K562 (cell line): Measurements from ENCODE around the gene SPIN3. TPM values are rescaled to one million over a fixed set of nuclear protein-coding genes. Genes with fewer than 3 reads are reported as not detected.

Experiments
- ATAC-seq: fragments of 200-7000 bp; cut with Tn5 transposase; 3 replicates; pipeline ENCODE4 v1.9.1; 2020; ENCODE audit warnings: moderate library complexity
- BruUV-seq: library from RNA; stranded (reverse); fragments of 400-500 nt; replicated peaks from 2 replicates; lab custom pipeline; 2021; lab: Mats Ljungman, UMichigan
- CTCF ChIA-PET: fragments of 300-600 bp; formaldehyde crosslinking; extraction: SDS; loops from one replicate; lab custom pipeline; 2021; ENCODE audit warnings: low intra/inter-chr PET ratio; lab: Yijun Ruan, JAX
- POLR2A ChIA-PET: fragments of 300-600, 350-650 bp; sonication (Branson Sonifier 250); formaldehyde crosslinking; extraction: SDS; loops from one replicate; lab custom pipeline; 2021; ENCODE audit warnings: antibody characterized with exemption, inconsistent platforms; lab: Yijun Ruan, JAX
- DNase-seq, 4 experiments: peaks; one replicate each; pipeline versions ENCODE4 v3.0.0 to v3.0.0-alpha.2; 2011 to 2018; ENCODE audit warnings: low spot score in 3 of 4, mixed read lengths in 3 of 4; ENCODE audit errors: extremely low read depth in 1 of 4
- FAIRE-seq: peaks from 2 replicates; lab custom pipeline; 2011; peaks lifted over from hg19 to GRCh38; lab: Jason Lieb, UNC
- H2AFZ ChIP-seq: 2 replicates; pipeline ENCODE4 v1.6.0; 2011; ENCODE audit warnings: low read depth, low read length, control low read depth, inconsistent platforms
- H3K27ac ChIP-seq: fragments of 200-600 bp; 3 replicates; pipeline ENCODE4 v1.8.0; 2011; ENCODE audit warnings: low read depth, mild to moderate bottlenecking, control low read depth, inconsistent platforms, low read length, moderate library complexity, mixed read lengths; ENCODE audit errors: extremely low read depth
- H3K27me3 ChIP-seq, 2 experiments: fragments of 300-600 bp in 1 of 2; 2 replicates in 1 of 2; 3 replicates in 1 of 2; pipeline versions ENCODE4 v1.6.0 to v1.8.0; 2011; ENCODE audit warnings: inconsistent platforms in 2 of 2, low read length in 2 of 2, mild to moderate bottlenecking in 1 of 2, mixed read lengths in 1 of 2, moderate library complexity in 1 of 2; ENCODE audit not compliant: control insufficient read depth in 2 of 2, insufficient read depth in 2 of 2
- H3K36me3 ChIP-seq: fragments of 300-600 bp; 3 replicates; pipeline ENCODE4 v1.8.0; 2011; ENCODE audit warnings: mild to moderate bottlenecking, low read length, inconsistent platforms; ENCODE audit not compliant: control insufficient read depth, insufficient read depth
- H3K4me1 ChIP-seq, 2 experiments: fragments of 200-600 bp in 1 of 2; replicated peaks in 1 of 2; 2 replicates in 1 of 2; 3 replicates in 1 of 2; pipeline versions ENCODE4 v1.5.1 to v1.8.0; 2011; ENCODE audit warnings: inconsistent platforms in 2 of 2, low read length in 2 of 2, mild to moderate bottlenecking in 1 of 2, mixed read lengths in 1 of 2, moderate library complexity in 1 of 2; ENCODE audit not compliant: control insufficient read depth in 2 of 2, insufficient read depth in 2 of 2
- H3K4me2 ChIP-seq: 2 replicates; pipeline ENCODE4 v1.6.1; 2011; ENCODE audit warnings: low read length, control low read depth, inconsistent platforms, mixed read lengths; ENCODE audit not compliant: insufficient read depth
- H3K4me3 ChIP-seq: fragments of 200-600 bp; sonication (generic), shearing (Covaris generic); 2 replicates; pipeline ENCODE4 v1.5.1; 2016; ENCODE audit warnings: control low read depth, inconsistent platforms
- H3K79me2 ChIP-seq: fragments of 200-600 bp; 3 replicates; pipeline ENCODE4 v1.8.0; 2011; ENCODE audit warnings: low read length, inconsistent platforms; ENCODE audit not compliant: control insufficient read depth, insufficient read depth
- H3K9ac ChIP-seq, 2 experiments: 2 replicates each; pipeline versions ENCODE4 v1.6.0 to v1.6.1; 2011; ENCODE audit warnings: low read depth in 2 of 2, low read length in 2 of 2, control low read depth in 1 of 2, inconsistent platforms in 1 of 2, mild to moderate bottlenecking in 1 of 2, mixed read lengths in 1 of 2; ENCODE audit not compliant: insufficient read depth in 1 of 2
- H3K9me1 ChIP-seq: one replicate; pipeline ENCODE4 v1.6.0; 2011; ENCODE audit warnings: inconsistent platforms, mild to moderate bottlenecking, low read length, moderate library complexity; ENCODE audit not compliant: control insufficient read depth, insufficient read depth
- H3K9me3 ChIP-seq: replicated peaks from 2 replicates; pipeline ENCODE4 v1.5.1; 2011; ENCODE audit warnings: low read depth, low read length, inconsistent platforms; ENCODE audit not compliant: control insufficient read depth, insufficient read depth
- H4K20me1 ChIP-seq: replicated peaks from 2 replicates; pipeline ENCODE4 v1.6.1; 2011; ENCODE audit warnings: low read length, inconsistent platforms, mixed read lengths; ENCODE audit not compliant: control insufficient read depth, insufficient read depth
- ATF3 ChIP-seq, 2 experiments: fragments of 450-650 bp in 1 of 2; sonication (generic) in 1 of 2; formaldehyde crosslinking in 1 of 2; IDR thresholded peaks in 1 of 2; conservative IDR thresholded peaks in 1 of 2; 2 replicates each; pipeline versions ENCODE4 v1.6.1 to v1.8.1; 2016 to 2023; ENCODE audit warnings: mild to moderate bottlenecking in 2 of 2, moderate library complexity in 2 of 2, inconsistent platforms in 1 of 2, missing genetic modification reagents in 1 of 2
- CTCFL ChIP-seq: IDR thresholded peaks from 2 replicates; pipeline ENCODE4 v1.6.1; 2011; ENCODE audit warnings: borderline replicate concordance, low read depth, mild to moderate bottlenecking, moderate library complexity, low read length; ENCODE audit not compliant: insufficient read depth, poor library complexity, severe bottlenecking
- ZC3H8 ChIP-seq: fragments of 450-650 bp; IDR thresholded peaks from 2 replicates; pipeline ENCODE4 v1.6.1; 2017
- ZNF551 ChIP-seq: fragments of 250-450 bp; sonication (Bioruptor Pico); IDR thresholded peaks from 2 replicates; pipeline ENCODE4 v1.5.0; 2021; ENCODE audit warnings: mild to moderate bottlenecking, moderate library complexity
- WGBS: fragments of 100-300 bp; shearing (Covaris generic); methylation state at CpG from one replicate; pipeline ENCODE4 v1.1.6; 2016; ENCODE audit warnings: low coverage, mixed read lengths; ENCODE audit not compliant: insufficient coverage; ENCODE audit errors: missing lambda C conversion rate; 5-methylcytosine and 5-hydroxymethylcytosine counted together
- in situ Hi-C: fragments of 300-500 bp; cut with MboI; formaldehyde crosslinking; loops from 4 replicates; pipeline ENCODE4 v1.15.0; 2018; ENCODE audit warnings: inconsistent platforms, mixed read lengths
- intact Hi-C: fragments of 100-400 bp; cut with micrococcal nuclease; formaldehyde crosslinking; loops from 2 replicates; pipeline ENCODE4 v1.14.2; 2022
- polyA plus RNA-seq, 8 experiments: library from polyadenylated mRNA; depleted of rRNA in 4 of 8; stranded (reverse) in 5 of 8; unstranded in 3 of 8; fragments of >200 nt; fragmentation: Nextera tagmentation in 2 of 8; fragmentation: Illumina TruSeq in 1 of 8; extraction: Ambion mirVana in 2 of 8; extraction: Trizol in 1 of 8; gene quantifications; 2 replicates each; pipeline versions ENCODE4 v1.2.1 to v1.2.3, GENCODE V29; 2011 to 2014; ENCODE audit warnings: inconsistent platforms in 1 of 8, missing spikeins in 1 of 8
- total RNA-seq, 7 experiments: library from RNA; depleted of rRNA in 6 of 7; stranded (reverse); fragments of >200 nt in 6 of 7; fragmentation: Illumina TruSeq in 2 of 7; extraction: Trizol in 2 of 7; gene quantifications; 2 replicates each; pipeline versions ENCODE4 v1.2.1 to v1.2.3, GENCODE V29; 2011 to 2021; ENCODE audit warnings: low replicate concordance in 1 of 7

SPIN3 gene
- total and polyA plus RNA-seq, 9 of the 15 experiments (the other 6 are each of a cell fraction or from before 2014, with no cell fraction given) = 1.6 to 8.0 (median 6.4) TPM

- ATAC-seq (peak; percentile 52), DNase-seq (peak in 1 of 4 experiments; percentile 3), FAIRE-seq (no peak)
- 4% methylated on average over 18 of the region's 26 CpGs for WGBS
- H3K27me3 ChIP-seq = no peaks in the 10 kb centered on the region
- no peak overlapping the region; the same call in 2 of the 3 replicates for H3K27ac ChIP-seq
- TSS peak; percentile 54 for BruUV-seq
- peak overlapping the region; percentile 59 to 88 for H3K9ac ChIP-seq
- H3K36me3 ChIP-seq = 0 out of 3 replicates have a peak, but pooled peaks cover 2% of the 10 kb centered on the region
- H3K4me1 ChIP-seq = peaks cover 0 to 4% of the 10 kb centered on the region in 2 experiments; a peak in 1 of 5 replicates
- intact Hi-C loops (loop anchor here (10.0 kb wide), 1 partner anchor 130 kb away; the partner anchor contains the start of gene SPIN2B), in situ Hi-C loops (no loop called here)
- TF ChIP-seq ZC3H8 (no peak), ZNF551 (CRISPR knock-in tag) (no peak), CTCFL (no peak), ATF3 (IDR thresholded peaks at IDR 0.05) (0 out of 2 replicates have a peak, but pooled peaks have one; percentile 25), ATF3 (CRISPR knock-in tag; conservative IDR thresholded peaks at IDR 0.05) (no peak)
- CTCF ChIA-PET = no interaction called here
- H3K9me3 ChIP-seq = no peaks in the 10 kb centered on the region
- POLR2A ChIA-PET = interaction anchor here (0.5 kb wide), 1 partner anchor 196 kb away, joined by 4 read pairs; no protein-coding TSS in a partner anchor
- H3K79me2 ChIP-seq = no peaks in the 10 kb centered on the region; the same call in 2 of the 3 replicates
- no peaks in the 10 kb centered on the region for H4K20me1 ChIP-seq
- H3K9me1 ChIP-seq = no peaks in the 10 kb centered on the region
- peak overlapping the region; percentile 76 for H3K4me2 ChIP-seq
- H2AFZ ChIP-seq = peak overlapping the region; percentile 85
- H3K4me3 ChIP-seq = peak overlapping the region; percentile 50
These were observed 718 bp downstream of the SPIN3 start for GRCh38 chrX:56994375-56995270.
